Measurements from ENCODE around the gene COL5A1. TPM values are rescaled to one million over a fixed set of nuclear protein-coding genes. Genes with fewer than 3 reads are reported as not detected.

The COL5A1 gene
- total and polyA plus RNA-seq, 2 experiments from 2014 or later: 2.5 to 13.1 TPM

GRCh38 chr9:134724912-134725604 is 83.5 kb downstream of the COL5A1 start (continued):
- TF ChIP-seq POLR2AphosphoS5 (IDR thresholded peaks at IDR 0.05; ENCODE audit: low read depth) (no peak), ZNF462 (CRISPR knock-in tag; IDR thresholded peaks at IDR 0.05) (no peak), NANOG (IDR thresholded peaks at IDR 0.05; ENCODE audit: borderline replicate concordance) (no peak), STAT1 (IDR thresholded peaks at IDR 0.05; ENCODE audit: unreplicated experiment) (no peak), CREB1 (CRISPR knock-in tag; IDR thresholded peaks at IDR 0.05; ENCODE audit: low read depth) (no peak), JUNB (IDR thresholded peaks at IDR 0.05; ENCODE audit: unreplicated experiment) (no peak)

GRCh38 chr9:134725605-134725940 is 84.0 kb downstream of the COL5A1 start:
- Histone ChIP-seq H4K20me1 (replicated peaks; ENCODE audit: insufficient read depth) (no peaks in the 10 kb centered on the region), H3K4me1 (ENCODE audit: insufficient read depth) (no peaks in the 10 kb centered on the region), H3K36me3 (ENCODE audit: insufficient read depth) (no peaks in the 10 kb centered on the region; the same call in 1 of the 2 replicates), H3K4me3 (no peak overlapping the region), H2AFZ (no peak overlapping the region), H3K9me2 (ENCODE audit: insufficient read depth) (no peaks in the 10 kb centered on the region), H3K4me2 (no peak overlapping the region), H3K27ac (ENCODE audit: low read depth) (no peak overlapping the region), H3K79me2 (replicated peaks; ENCODE audit: insufficient read depth) (no peaks in the 10 kb centered on the region), H3K27me3 (ENCODE audit: insufficient read depth) (no peaks in the 10 kb centered on the region), H3F3A (replicated peaks; ENCODE audit: low read depth) (no peaks in the 10 kb centered on the region)
- DNase-seq (ENCODE audit: low spot score): no peak
- peaks cover 6% of the 10 kb centered on the region; the same call in 2 of the 3 replicates for H3K9me3 Mint-ChIP-seq
- H3K4me1 Mint-ChIP-seq: peaks cover 3% of the 10 kb centered on the region; the same call in 1 of the 3 replicates
- H3K27ac Mint-ChIP-seq: no peak overlapping the region
- TF ChIP-seq CREB1 (CRISPR knock-in tag; IDR thresholded peaks at IDR 0.05; ENCODE audit: low read depth) (no peak), ZNF331 (CRISPR knock-in tag; IDR thresholded peaks at IDR 0.05; ENCODE audit: low read depth) (no peak)
- ATAC-seq: no peak
- H3K4me3 Mint-ChIP-seq: no peak overlapping the region
- peaks cover 7% of the 10 kb centered on the region for H3K27me3 Mint-ChIP-seq (ENCODE audit: insufficient read depth, low read depth, poor library complexity)
- H3K36me3 Mint-ChIP-seq (ENCODE audit: low read depth): peaks cover 3% of the 10 kb centered on the region; the same call in 1 of the 3 replicates

All from GM23338 (cell line).